SK-N-SH treated with all-trans-retinoic acid at 6 μM for 48 hours (cell line): ENCODE data around the gene INPP5B.
"Not testable (repeated sequence)": the region's sequence is repeated elsewhere in the genome, so short reads cannot be mapped to it uniquely, and the experiment has no call there.

Experiments used
- ATAC-seq: fragments of 200-7000 bp; cut with Tn5 transposase; 3 replicates; pipeline ENCODE4 v1.9.1; 2020; ENCODE audit warnings: mild to moderate bottlenecking, moderate library complexity
- ARNTL ChIP-seq: fragments of 450-650 bp; formaldehyde crosslinking; IDR thresholded peaks from 2 replicates; pipeline ENCODE4 v1.5.0; 2020; ENCODE audit warnings: low read depth, mild to moderate bottlenecking, moderate library complexity, borderline replicate concordance
- BACH2 ChIP-seq: fragments of 250-450 bp; sonication (Bioruptor Pico); IDR thresholded peaks from 2 replicates; pipeline ENCODE4 v1.9.0; 2021; ENCODE audit warnings: mild to moderate bottlenecking, borderline replicate concordance
- CREB5 ChIP-seq: fragments of 250-450 bp; sonication (Bioruptor Pico); IDR thresholded peaks from 2 replicates; pipeline ENCODE4 v1.5.1; 2020; ENCODE audit warnings: low read depth, mild to moderate bottlenecking, moderate library complexity
- CSDC2 ChIP-seq: fragments of 250-450 bp; sonication (Bioruptor Pico); IDR thresholded peaks from 2 replicates; pipeline ENCODE4 v1.5.0; 2020; ENCODE audit warnings: mild to moderate bottlenecking, moderate library complexity
- CSRNP3 ChIP-seq: fragments of 250-450 bp; sonication (Bioruptor Pico); IDR thresholded peaks from 2 replicates; pipeline ENCODE4 v1.5.1; 2021; ENCODE audit warnings: mild to moderate bottlenecking, moderate library complexity
- ESRRG ChIP-seq: fragments of 250-450 bp; sonication (Bioruptor Pico); IDR thresholded peaks from 2 replicates; pipeline ENCODE4 v1.6.1; 2021; ENCODE audit warnings: mild to moderate bottlenecking
- GLIS3 ChIP-seq: fragments of 250-450 bp; sonication (Bioruptor Pico); IDR thresholded peaks from 2 replicates; pipeline ENCODE4 v1.5.0; 2020; ENCODE audit warnings: mild to moderate bottlenecking, moderate library complexity
- ISL1 ChIP-seq: fragments of 250-450 bp; sonication (Bioruptor Pico); IDR thresholded peaks from 2 replicates; pipeline ENCODE4 v2.1.2; 2022; ENCODE audit warnings: mild to moderate bottlenecking, moderate library complexity
- OSR1 ChIP-seq: fragments of 250-450 bp; sonication (Bioruptor Pico); IDR thresholded peaks from 2 replicates; pipeline ENCODE4 v1.8.0; 2022; ENCODE audit warnings: moderate library complexity, mild to moderate bottlenecking, inconsistent platforms
- PATZ1 ChIP-seq: fragments of 250-450 bp; sonication (Bioruptor Pico); IDR thresholded peaks from 2 replicates; pipeline ENCODE4 v1.8.0; 2020; ENCODE audit warnings: mild to moderate bottlenecking, moderate library complexity, borderline replicate concordance
- POU6F1 ChIP-seq: fragments of 250-450 bp; sonication (Bioruptor Pico); IDR thresholded peaks from 2 replicates; pipeline ENCODE4 v1.8.0; 2021; ENCODE audit warnings: low read depth, mild to moderate bottlenecking, moderate library complexity, borderline replicate concordance
- SNAI2 ChIP-seq: fragments of 250-450 bp; sonication (Bioruptor Pico); IDR thresholded peaks from 2 replicates; pipeline ENCODE4 v1.5.0; 2020; ENCODE audit warnings: mild to moderate bottlenecking, moderate library complexity
- TCF4 ChIP-seq: fragments of 250-450 bp; sonication (Bioruptor Pico); IDR thresholded peaks from 2 replicates; pipeline ENCODE4 v1.8.0; 2021; ENCODE audit warnings: mild to moderate bottlenecking, moderate library complexity, borderline replicate concordance
- TOX ChIP-seq: fragments of 250-450 bp; sonication (Bioruptor Pico); IDR thresholded peaks from 2 replicates; pipeline ENCODE4 v1.8.0; 2021; ENCODE audit warnings: mild to moderate bottlenecking, moderate library complexity, borderline replicate concordance
- TSHZ2 ChIP-seq: fragments of 250-450 bp; sonication (Bioruptor Pico); IDR thresholded peaks from 2 replicates; pipeline ENCODE4 v1.5.0; 2020; ENCODE audit warnings: mild to moderate bottlenecking, moderate library complexity
- ZC3H10 ChIP-seq: fragments of 250-450 bp; sonication (Bioruptor Pico); IDR thresholded peaks from 2 replicates; pipeline ENCODE4 v1.5.1; 2021; ENCODE audit warnings: mild to moderate bottlenecking, moderate library complexity
- ZFP3 ChIP-seq: fragments of 250-450 bp; sonication (Bioruptor Pico); IDR thresholded peaks from 2 replicates; pipeline ENCODE4 v1.5.0; 2020; ENCODE audit warnings: mild to moderate bottlenecking, moderate library complexity
- ZFP30 ChIP-seq: fragments of 450-650 bp; formaldehyde crosslinking; IDR thresholded peaks from 2 replicates; pipeline ENCODE4 v1.5.0; 2022; ENCODE audit warnings: mild to moderate bottlenecking, moderate library complexity
- ZNF565 ChIP-seq: fragments of 450-650 bp; formaldehyde crosslinking; conservative IDR thresholded peaks from 2 replicates; pipeline ENCODE4 v1.5.0; 2020; ENCODE audit warnings: low read depth, mild to moderate bottlenecking, moderate library complexity
- ZNF70 ChIP-seq: fragments of 450-650 bp; formaldehyde crosslinking; IDR thresholded peaks from 2 replicates; pipeline ENCODE4 v1.5.0; 2020; ENCODE audit warnings: mild to moderate bottlenecking, moderate library complexity
- ZNF8 ChIP-seq: fragments of 450-650 bp; formaldehyde crosslinking; IDR thresholded peaks from 2 replicates; pipeline ENCODE4 v1.5.0; 2020; ENCODE audit warnings: mild to moderate bottlenecking, moderate library complexity

The INPP5B gene

GRCh38 chr1:37965301-37965700, 18.4 kb upstream of the INPP5B start:
- ATAC-seq: no peak
- TF ChIP-seq ZC3H10 (CRISPR knock-in tag) (no peak), CREB5 (no peak), PATZ1 (CRISPR knock-in tag) (no peak), ISL1 (no peak), BACH2 (CRISPR knock-in tag) (no peak), CSDC2 (CRISPR knock-in tag) (no peak), ZFP30 (CRISPR knock-in tag) (no peak), CSRNP3 (CRISPR knock-in tag) (no peak), ARNTL (CRISPR knock-in tag) (no peak), POU6F1 (CRISPR knock-in tag) (no peak), TOX (no peak)

GRCh38 chr1:37964106-37964505, 17.3 kb upstream of the INPP5B start:
- not testable (repeated sequence) for ATAC-seq

GRCh38 chr1:37958690-37959089, 11.8 kb upstream of the INPP5B start:
- peak; percentile 95 for ATAC-seq
- TF ChIP-seq ARNTL (CRISPR knock-in tag) (no peak), GLIS3 (CRISPR knock-in tag) (no peak), CREB5 (no peak), OSR1 (no peak), TSHZ2 (CRISPR knock-in tag) (no peak)

GRCh38 chr1:37955685-37956084, 8.8 kb upstream of the INPP5B start:
- no peak for ATAC-seq
- TF ChIP-seq TSHZ2 (CRISPR knock-in tag) (no peak), ZFP3 (CRISPR knock-in tag) (no peak), TCF4 (CRISPR knock-in tag) (no peak), CREB5 (no peak), ZNF8 (CRISPR knock-in tag) (no peak), SNAI2 (CRISPR knock-in tag) (no peak), ESRRG (CRISPR knock-in tag) (no peak), ZNF70 (CRISPR knock-in tag) (no peak), BACH2 (CRISPR knock-in tag) (no peak), ZNF565 (CRISPR knock-in tag) (no peak)
